ENCODE measurements around the gene CHRNA4. TPM values are rescaled to one million over a fixed set of nuclear protein-coding genes. Genes with fewer than 3 reads are reported as not detected.
A peak's percentile ranks its signal among the peaks of the same experiment; 100 is the strongest.

CHRNA4 gene
- total RNA-seq, 2 donors from 2014 or later: not detected

DNA sequence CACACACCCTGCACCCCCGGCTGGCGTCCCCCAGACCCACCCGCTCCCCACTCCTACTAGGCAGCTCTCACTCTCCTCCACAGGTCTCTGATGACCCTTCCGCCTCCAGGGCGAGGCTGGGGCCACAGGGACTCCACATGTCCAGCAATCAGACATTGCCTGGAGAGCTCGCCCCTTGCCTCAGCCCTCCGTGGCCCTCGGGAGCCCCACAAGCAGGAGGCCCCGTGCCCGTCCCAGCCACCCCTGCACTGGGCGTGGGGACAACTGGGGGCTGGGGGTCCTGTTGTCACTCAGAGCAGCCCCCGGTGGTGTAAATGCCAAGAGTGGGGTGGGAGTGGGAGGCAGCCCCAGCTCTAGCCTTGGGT, 66.6 kb downstream of the CHRNA4 start:
- no peaks in the 10 kb centered on the region for H3K9me3 ChIP-seq (ENCODE audit: control insufficient read depth, low read length, poor library complexity, severe bottlenecking)
- peak overlapping the region; percentile 36 for H3K4me3 Mint-ChIP-seq

DNA sequence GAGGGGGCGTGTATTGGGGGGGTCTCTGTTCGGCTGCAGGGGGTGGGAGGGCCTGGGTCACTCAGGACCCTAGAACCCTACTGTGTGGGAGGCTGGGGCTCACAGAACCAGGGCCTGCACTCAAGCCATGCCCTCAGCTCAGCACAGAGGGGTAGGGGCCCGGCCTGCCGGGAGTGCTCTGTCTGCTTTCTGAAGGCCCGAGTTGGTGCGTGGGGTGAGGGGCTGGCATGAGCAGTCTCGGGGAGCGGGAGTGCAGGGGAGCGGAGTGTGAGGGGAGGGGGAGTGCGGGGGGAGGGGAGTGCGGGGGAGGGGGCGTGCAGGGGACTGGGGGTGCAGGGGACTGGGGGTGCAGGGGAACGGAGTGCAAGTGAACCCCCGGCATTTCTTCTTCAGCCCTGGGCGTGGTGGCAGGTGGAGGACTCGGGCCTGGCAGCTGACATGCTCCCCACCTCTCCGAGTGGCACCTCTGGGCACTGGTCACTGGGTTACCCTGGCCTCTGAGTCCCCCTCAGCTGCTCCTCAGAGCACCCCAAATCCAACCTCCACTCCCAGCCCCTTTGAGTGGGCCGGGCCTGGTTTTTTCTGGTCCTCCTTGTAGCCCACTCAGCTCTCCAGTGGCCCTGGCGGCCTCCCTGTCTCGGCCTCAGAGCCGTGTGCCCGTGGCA, 67.1 kb downstream of the CHRNA4 start:
- H3K9me3 ChIP-seq (ENCODE audit: control insufficient read depth, low read length, poor library complexity, severe bottlenecking): no peaks in the 10 kb centered on the region
- no peak overlapping the region for H3K4me3 Mint-ChIP-seq
- DNase-seq: no peak
- H3K36me3 Mint-ChIP-seq (ENCODE audit: low read depth): no peaks in the 10 kb centered on the region
- peaks cover 6% of the 10 kb centered on the region for H3K4me1 Mint-ChIP-seq
- no peaks in the 10 kb centered on the region for H3K27me3 Mint-ChIP-seq
- ATAC-seq: no peak
- no peak overlapping the region for H3K27ac Mint-ChIP-seq

More for the DNA sequence above, 66.6 kb downstream of the CHRNA4 start:
- H3K27ac Mint-ChIP-seq: no peak overlapping the region
- peaks cover 6% of the 10 kb centered on the region for H3K4me1 Mint-ChIP-seq
- no peaks in the 10 kb centered on the region for H3K27me3 Mint-ChIP-seq
- DNase-seq (no peak), ATAC-seq (no peak)
- H3K36me3 Mint-ChIP-seq (ENCODE audit: low read depth): no peaks in the 10 kb centered on the region

- Mint-ChIP-seq H3K4me1 (peaks cover 10% of the 10 kb centered on the region), H3K36me3 (ENCODE audit: low read depth) (peaks cover 3% of the 10 kb centered on the region), H3K4me3 (no peak overlapping the region), H3K27ac (no peak overlapping the region), H3K27me3 (no peaks in the 10 kb centered on the region)
- DNase-seq (no peak), ATAC-seq (no peak)
- no peaks in the 10 kb centered on the region for H3K9me3 ChIP-seq (ENCODE audit: control insufficient read depth, low read length, poor library complexity, severe bottlenecking)
Observed at GRCh38 chr20:63293456-63293855, 67.7 kb downstream of the CHRNA4 start.

Other genes with a start within 250 kb of the CHRNA4 start
- gene YTHDF1, start 145.2 kb downstream of the CHRNA4 start, total RNA-seq: 10 to 100 TPM; 30.0 to 41.4 TPM
- not detected for gene BIRC7, start 125.4 kb downstream of the CHRNA4 start, total RNA-seq
- not detected for gene NKAIN4, start 106.9 kb downstream of the CHRNA4 start, total RNA-seq
- gene ARFGAP1, start 88.5 kb downstream of the CHRNA4 start, total RNA-seq: 100 to 1,000 TPM; 108 to 128 TPM
- under 1 TPM in 1 of 2 donors, not detected in 1; 0.10 TPM for gene COL20A1, start 68.2 kb downstream of the CHRNA4 start, total RNA-seq
- gene KCNQ2, start 111.3 kb upstream of the CHRNA4 start, total RNA-seq: not detected
- gene EEF1A2, start 137.7 kb upstream of the CHRNA4 start, total RNA-seq: under 1 TPM; 0.47 to 0.99 TPM
- 100 to 1,000 TPM; 149 to 271 TPM for gene PPDPF, start 159.4 kb upstream of the CHRNA4 start, total RNA-seq
- under 1 TPM; 0.50 to 0.80 TPM for gene PTK6, start 176.0 kb upstream of the CHRNA4 start, total RNA-seq
- not detected for gene SRMS, start 186.4 kb upstream of the CHRNA4 start, total RNA-seq
- gene FNDC11, start 192.8 kb upstream of the CHRNA4 start, total RNA-seq: under 1 TPM; 0.44 to 0.99 TPM
- gene HELZ2, start 212.9 kb upstream of the CHRNA4 start, total RNA-seq: 10 to 100 TPM; 48.0 to 54.8 TPM